NOMO-1 treated with dmso at 0.1 percent for 144 hours (cell line): Measurements from ENCODE around the gene DAPK2.
A peak's percentile ranks its signal among the peaks of the same experiment; 100 is the strongest.
"Not testable (repeated sequence)": the region's sequence is repeated elsewhere in the genome, so short reads cannot be mapped to it uniquely, and the experiment has no call there.

ENCODE experiments used
- DNase-seq: peaks from one replicate; lab custom pipeline; 2025; ENCODE audit not compliant: unreplicated experiment; lab: John Stamatoyannopoulos, UW

The DAPK2 gene

DNA sequence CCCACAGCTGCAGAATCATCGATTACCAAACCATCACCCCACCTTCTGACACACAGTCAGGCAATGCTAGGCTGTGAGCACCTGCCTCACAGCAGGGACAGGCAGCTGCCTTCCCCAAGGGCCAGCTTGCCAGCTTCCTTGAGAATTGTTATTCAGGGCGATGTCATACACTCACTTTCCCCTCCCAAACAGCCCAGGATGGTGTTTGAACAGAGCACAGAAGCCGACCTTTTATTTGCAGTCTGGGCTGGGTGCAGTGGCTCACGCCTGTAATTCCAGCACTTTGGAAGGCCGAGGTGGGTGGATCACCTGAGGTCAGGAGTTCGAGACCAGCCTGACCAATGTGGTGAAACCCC is 128.0 kb downstream of the DAPK2 start:
- no peak for DNase-seq

DNA sequence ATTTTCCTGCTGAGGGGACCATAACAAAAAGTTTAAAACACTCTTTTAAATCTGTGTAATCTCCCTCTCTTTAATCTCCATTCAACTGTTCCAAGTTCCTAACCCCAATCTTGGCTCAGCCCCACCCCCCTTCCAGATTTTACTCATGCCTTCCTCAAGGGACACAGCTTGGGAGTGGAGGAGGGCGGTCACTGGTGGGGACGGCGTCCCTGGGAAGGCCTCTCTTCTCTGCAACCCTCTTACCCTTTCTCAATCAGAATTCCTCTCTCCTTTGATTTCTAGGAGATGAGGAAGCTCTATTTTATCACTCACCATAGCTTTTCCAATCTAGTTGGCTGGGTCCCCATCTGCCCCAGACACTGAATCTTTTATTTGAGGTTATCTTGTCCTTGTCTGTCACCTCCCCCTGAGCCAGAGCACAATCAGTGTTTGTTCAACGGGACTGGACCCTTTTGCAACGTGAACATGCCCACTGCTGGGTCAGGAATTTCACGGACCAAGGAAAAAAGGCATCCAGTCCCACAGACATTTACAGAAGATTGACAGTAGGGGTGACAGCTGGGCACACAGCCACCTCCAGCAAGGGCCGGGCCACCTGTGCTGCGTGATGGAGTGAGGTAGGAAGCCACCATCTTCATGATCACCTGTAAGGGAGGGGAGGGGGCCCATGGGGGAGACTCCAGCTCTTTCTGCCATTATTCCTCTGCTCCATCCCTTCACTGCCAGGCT is 128.5 kb downstream of the DAPK2 start:
- no peak for DNase-seq

DNA sequence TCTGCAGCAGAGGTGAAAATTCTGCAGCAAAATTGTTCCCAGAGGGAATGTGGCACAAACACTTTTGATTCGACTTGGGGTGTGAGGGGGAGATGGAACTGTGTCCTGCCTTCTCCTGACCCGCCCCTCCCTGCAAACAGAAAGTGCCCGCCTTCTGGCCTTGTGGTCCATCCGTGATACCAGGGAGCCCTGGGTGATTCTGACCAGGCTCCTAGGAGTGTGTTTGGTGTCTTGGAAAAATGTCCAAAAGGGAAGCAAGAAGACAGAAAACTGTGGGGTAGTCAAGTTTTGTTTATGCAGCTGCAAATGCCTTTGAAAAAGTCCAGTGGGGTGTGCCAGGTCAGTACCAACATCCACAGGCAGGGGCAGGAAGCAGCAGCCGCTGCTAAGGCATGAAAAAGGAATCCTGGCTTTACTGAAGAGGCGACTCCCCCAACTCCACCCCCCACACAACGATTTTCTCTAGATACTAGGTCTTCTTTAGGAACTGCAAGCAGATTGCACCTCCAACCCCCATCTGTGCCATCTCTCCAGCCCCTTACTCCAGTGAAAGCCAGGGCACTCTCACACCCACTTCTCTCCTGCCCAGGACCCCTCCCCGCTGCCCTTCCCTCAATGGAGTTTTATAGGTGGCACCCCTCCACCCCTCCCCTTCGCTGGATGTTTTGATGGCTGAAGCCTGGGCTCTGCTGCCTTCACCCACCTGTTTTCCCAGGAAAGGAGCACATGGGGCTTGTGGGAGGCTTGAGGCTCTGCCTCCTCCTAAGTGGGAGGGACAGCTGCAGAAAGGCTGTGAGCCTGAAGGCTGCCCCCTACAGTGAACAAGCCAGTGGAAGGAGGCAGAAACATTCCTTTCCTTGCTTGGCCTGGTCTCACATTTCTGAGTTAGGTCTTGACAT is 130.2 kb downstream of the DAPK2 start:
- no peak for DNase-seq

DNA sequence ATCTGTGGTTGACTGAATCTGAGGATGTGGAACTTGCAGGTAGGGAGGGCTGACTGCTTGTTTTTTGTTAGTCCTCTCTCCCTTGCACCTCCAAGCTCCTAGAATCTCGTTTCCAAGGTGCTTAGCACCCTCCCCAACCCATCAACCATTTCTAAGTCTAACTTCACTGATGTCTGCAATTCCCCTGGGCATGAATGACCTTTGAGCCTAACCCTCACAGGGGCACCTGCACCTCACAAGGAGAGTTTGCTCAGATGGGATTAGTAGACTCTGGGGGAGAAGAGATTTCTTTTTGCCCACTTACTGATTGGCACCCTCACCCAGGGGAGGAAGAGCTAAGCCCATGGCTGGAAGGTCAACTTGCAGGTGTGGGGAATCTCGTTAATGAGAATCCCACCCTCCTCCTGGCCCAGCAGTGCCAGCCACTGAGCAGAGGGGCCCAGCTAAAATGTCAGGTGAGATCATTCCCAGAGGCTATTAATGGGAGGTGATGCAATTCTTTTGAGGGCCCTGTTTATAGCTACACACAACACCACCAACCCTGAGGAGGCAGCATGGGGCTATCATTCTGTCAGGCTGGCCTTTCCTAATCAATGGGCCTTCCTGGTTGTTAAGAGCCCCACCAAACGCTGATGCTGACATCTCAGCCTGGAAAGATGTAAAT is 130.9 kb downstream of the DAPK2 start:
- no peak for DNase-seq

DNA sequence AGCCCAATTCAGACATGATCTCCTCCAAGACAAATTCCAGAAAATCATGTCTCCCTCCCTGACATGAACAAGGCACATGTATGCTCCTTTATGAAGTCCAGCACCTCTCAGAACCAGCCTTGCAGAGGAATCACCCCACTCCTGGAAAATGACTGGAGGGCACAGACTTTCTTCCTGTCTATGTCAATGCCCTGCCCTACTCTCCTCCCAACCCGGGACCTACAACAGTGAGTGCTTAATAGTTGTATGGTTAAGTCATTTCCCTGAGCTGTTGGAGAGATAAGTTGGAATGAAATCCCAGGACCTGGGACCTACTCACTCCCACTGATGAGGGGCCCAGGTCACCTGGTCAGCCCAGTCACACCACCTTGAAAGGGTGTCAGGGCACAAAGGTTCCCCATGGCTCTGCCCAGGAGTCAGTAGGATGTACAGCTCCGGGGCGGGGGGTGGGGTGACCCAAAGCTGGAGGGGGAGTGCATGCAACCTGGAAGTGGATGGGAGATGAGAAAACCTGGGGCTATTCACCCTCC is 132.4 kb downstream of the DAPK2 start:
- no peak for DNase-seq

DNA sequence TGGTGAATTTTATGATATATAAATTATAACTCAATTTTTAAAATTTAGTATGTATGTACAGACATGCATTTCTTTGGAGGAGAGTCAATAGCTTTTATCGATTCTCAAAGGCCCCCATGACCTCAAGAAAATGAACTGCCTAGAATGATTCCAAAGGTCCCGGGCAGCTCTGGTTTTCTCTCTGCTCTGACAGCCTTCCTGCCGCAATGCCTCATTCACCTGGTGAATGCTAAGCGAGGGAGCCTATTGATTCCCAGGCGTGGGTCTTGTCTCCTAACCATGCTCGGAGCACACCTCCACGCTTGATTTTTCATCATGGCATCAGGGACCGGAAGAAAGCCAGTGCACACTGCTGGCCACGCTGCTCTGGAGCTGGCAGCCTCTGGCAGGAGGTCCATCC is 132.9 kb downstream of the DAPK2 start:
- no peak for DNase-seq

DNA sequence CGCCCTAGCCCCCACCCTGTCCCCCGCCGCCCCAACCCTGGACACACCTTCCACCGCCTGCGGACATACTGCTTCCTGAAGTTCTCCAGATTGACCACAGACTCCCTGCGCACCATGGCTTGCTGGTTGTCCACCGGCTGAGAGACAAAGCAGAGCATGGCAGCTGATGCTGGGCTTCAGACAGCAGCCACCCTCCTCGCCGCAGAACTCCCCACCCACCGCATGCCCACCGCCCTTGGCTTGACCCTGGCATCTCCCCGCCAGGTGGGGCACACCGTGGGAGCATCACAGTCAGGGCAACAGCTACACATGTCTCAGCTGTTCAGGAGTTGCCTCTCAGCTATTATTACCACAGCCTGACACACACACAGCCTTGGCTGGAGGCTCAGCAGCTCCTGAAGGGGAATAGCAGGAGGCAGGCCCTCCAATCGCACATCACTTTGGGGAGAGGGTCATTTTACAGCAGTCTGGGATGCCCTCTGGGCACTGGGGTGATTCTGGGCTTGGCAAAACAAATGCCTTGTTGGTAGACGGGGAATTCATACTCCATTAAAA is 134.1 kb downstream of the DAPK2 start:
- no peak for DNase-seq

DNA sequence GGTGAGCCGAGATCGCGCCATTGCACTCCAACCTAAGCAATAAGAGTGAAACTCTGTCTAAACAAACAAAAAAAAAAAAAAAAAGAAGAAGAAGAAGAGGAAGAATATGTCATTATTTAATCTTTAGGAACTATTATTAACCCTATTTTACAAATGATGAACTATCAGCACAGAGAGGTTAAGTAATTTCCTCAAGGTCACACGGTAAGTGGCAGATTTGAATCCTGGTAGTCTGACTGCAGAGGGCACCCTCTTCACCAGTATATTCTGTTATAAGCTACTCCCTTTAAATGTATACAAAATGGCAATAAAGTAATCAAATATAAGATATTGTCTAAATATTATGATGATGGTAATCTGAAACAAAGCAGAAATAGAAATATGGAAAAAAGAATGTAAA is 135.1 kb downstream of the DAPK2 start:
- no peak for DNase-seq

DNA sequence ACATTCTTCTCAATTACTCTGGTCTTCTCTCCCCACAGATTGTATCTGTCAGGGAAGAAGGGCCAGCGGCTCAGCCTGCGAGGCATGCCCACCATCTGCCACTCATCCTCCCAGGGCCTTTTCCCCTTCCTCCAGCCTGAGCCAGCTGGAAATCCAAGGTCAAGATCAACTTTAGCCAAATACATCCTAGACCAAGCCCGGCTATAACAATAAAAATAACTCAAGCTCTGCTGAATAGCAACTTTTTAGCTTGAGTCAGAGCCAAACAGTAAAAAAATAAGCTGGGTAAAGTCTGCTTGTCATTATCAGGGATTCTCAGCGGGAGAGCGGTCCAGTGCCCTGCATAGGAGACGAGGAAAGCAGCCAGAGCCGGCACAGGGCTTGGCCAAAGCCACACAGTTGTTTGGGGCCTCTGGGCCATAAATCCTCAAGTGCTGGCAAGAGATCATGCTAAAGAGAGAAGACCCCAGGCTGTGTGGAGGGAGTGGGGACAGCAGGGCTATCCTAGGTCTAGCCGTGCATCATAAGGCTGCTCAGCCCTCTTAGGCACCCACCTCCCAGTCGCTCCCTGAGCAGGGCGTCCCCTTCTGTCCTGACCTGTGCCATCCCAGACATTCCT is 136.4 kb downstream of the DAPK2 start:
- DNase-seq = no peak

DNA sequence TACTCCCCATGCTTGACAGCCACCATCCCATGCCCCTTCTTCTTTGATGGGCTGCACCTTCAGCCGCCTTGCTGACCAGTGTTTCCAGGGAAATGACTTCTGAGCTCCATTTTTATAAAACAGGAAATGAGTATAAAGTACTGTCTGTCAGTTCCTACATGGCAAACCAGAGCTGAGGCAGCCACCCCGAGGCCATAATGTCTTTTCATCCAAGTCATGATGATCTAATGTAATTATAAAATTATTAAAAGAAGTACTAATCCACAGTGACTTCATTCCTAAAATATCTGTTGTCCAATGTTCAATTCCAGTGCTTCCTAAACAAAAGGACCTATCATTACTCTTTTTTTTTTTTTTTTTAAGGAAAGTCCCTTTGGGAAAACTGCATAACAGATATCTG is 137.3 kb downstream of the DAPK2 start:
- no peak for DNase-seq

DNA sequence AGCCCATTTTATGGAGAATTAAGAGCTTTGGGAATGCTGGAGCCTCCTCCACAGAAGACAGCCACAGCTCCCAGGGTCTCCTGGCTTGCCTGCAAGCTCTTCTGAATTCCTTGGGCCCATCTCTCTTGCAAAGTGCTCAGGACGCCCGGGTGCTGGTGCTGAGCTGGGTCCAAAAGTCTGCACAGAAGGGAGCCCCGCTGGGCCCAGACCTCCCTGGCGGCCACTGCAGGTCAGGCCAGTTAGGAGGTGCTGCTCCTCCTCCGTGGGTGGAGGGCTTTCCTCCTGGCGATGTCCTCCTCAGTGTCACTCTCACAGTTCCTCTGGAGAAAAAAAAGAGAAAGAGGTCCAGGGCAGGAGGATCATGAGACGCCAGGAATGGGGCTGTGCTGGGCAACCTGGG is 138.0 kb downstream of the DAPK2 start:
- DNase-seq = no peak

DNA sequence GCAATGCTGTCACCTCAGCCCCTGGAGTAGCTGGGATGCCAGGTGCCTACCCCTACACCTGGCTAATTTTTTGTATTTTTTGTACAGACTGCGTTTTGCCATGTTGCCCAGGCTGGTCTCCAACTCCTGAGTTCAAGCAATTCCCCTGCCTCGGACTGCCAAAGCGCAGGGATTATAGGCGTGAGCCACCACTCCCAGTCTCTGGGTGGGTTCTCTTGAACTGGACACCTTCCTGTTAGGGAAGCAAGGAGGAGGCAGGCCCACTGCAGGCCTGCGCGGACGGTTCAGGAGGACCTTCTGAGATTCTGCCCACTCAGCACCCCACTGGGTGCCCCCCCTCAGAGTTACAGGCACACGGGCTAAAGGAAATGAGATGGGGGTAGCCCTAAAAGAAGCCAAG is 138.8 kb downstream of the DAPK2 start:
- DNase-seq = no peak

DNA sequence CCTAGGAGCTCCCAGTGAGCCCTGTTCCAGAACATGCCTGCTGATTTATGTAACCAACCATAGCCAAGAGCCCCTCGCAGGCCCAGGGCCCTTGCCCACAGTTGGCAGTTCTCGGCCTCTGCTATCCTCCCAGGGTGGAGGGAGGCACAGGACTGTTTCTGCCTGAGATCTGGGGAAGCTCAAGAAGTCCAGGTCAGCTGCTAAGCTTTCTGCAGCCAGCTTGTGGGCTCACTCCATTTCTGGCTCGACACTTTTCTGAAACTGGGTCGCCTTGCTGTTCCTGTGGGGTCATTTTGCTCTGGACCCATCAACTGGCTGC is 140.1 kb downstream of the DAPK2 start:
- no peak for DNase-seq

DNA sequence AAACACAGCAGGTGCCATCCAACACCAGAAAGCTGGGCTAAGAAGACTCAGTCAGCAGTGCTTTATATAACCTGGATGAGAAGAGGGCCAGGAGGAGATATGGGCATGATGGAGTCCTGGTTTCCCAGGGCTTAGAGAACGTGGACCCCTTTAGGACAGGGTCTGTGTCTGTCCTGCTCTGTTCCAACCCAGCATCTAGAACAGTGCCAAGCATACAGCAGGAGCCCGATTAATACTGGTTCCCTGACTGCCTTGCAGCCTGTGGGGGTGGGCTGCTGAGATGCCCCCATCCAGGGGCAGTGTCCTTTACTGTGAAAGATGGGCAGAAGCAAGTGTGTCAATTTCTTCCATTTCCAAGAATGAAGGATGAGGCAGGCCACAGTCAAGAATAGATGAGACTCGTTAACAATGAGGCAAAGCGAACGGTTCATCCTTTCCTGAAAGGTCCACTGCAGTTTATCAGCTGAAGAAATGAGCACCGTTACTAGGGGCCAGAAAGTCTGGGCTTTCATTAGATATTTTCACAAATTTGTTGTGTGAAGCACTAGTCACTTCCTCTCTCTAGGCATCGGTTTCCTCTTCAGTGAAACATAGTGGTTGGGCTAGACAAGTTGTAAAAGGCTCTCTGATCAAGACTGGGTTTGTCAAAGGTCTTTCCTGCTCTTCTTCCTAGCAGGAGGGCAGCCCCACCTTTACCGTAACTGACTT is 140.6 kb downstream of the DAPK2 start:
- peak; percentile 72 for DNase-seq

DNA sequence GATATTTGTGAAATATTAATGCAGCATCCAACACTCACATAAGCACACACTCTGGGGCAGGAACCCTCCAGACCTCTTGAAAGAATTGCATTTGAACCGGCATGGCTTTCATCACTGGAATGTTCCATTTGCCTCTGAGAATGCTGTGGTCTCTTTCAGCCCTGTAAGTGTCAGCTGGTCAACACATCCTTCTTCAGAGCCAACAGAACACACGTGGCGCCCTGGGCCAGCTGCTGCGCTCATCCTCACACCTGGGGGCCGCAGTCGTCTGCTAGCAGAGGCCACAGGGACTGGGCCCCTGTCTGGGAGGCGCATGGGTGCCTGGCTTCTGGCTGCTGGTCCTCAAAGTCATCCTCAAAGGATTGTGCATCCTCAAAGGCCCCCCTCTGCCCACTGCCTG is 141.2 kb downstream of the DAPK2 start:
- no peak for DNase-seq

DNA sequence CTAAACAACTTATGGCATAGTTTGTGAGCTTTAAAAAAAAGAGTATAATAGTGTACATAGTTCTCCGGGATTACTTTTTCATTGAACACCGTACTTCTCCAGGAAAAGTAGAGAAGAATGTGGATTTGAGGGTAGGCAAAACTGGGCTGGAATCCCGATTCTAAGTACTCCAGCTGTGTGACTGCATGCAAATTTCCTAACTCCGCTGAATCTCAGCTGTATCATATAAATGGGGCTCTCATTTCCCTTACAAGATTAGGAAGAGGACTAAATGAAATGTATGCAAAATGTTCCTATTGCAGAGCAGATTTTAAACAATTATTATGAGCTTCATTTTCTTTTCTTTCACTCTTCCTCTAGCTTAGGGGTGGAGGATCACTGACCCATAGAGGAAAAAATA is 142.2 kb downstream of the DAPK2 start:
- DNase-seq = no peak

DNA sequence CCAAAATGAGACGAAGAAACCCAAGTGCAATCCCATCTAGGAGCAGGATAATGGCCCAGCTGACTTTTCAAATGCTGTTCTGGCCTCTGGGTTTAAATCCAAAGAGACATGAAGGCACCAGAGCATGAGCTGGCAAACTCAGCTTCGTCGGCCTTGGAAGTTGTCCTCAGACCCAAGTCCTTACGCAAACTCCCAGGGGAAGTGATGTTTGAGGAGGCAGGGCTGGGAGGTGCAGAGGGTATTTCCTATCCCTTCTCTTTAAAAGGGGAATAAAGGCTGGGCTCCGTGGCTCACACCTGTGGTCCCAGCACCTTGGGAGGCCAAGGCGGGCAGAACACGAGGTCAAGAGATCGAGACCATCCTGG is 143.6 kb downstream of the DAPK2 start:
- DNase-seq = no peak

DNA sequence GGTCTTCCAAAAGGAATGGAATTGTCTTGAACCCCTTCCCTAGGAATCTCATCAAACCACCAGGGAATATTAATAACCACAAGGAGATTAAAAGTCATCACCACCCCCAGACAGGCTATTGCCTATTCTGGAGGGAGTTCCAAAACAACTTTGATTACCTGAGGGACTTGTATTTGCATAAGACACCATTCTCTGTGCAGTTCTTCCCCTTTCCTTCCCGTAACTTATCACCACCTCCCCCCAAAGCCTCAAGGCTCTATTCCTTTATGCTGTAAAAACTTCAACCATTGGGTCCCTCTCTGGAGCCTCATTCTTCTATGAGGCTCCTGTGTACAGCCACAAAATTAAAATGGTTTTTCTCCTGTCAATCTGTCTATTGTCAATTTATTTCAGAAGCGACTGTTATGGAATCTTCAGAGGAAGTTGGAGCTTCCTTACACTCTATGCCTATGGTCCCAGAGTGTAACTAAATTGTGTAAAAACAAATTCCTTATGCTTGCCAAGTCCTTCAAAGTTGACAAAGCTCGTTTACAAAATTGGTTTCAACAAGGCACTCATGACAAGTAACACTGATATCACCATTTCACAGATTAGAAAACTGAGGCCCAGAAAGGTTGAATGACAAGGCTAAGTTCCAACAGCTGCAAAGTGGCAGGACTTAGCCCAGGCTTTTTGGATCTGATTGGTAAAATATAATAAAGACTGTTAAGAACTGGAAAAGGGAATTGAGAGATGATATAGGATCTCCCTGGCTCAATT is 144.2 kb downstream of the DAPK2 start:
- DNase-seq = no peak

DNA sequence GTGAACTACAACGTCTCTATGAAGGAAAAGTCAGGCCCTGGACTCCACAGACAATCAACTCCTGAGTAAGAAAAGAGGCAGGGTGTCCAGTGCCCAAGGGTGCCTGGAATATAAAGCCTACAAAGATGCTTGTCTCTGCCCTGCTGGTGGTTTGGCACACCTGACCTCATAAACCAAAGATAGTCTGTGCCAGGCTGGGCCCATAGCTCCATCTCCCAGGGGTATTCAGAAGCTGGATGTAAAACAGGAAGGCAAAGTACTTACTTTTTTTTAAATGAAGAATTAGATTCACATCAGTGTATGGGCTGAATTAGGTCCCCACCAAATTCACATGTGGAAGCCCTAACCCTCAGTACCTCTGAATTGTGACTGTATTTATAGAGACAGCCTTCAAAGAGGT is 146.0 kb downstream of the DAPK2 start:
- DNase-seq = no peak

DNA sequence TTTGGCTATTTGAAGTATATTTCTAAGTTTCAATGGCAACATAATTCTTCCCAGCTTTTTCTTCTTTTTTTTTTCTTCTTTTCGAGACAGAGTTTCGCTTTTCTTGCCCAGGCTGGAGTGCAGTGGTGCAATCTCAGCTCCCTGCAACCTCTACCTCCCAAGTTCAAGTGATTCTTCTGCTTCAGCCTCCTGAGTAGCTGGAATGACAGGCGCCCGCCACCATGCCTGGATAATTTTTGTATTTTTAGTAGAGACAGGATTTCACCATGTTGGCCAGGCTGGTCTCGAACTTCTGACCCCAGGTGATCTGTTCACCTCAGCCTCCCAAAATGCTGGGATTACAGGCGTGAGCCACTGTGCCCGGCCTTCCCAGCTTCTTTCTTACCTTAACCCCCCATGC is 146.7 kb downstream of the DAPK2 start:
- DNase-seq = not testable (repeated sequence)
